ENCODE data around the gene BTNL8. TPM values are rescaled to one million over a fixed set of nuclear protein-coding genes. Genes with fewer than 3 reads are reported as not detected.

The BTNL8 gene
- total RNA-seq, 1 donor from 2014 or later: not detected

DNA sequence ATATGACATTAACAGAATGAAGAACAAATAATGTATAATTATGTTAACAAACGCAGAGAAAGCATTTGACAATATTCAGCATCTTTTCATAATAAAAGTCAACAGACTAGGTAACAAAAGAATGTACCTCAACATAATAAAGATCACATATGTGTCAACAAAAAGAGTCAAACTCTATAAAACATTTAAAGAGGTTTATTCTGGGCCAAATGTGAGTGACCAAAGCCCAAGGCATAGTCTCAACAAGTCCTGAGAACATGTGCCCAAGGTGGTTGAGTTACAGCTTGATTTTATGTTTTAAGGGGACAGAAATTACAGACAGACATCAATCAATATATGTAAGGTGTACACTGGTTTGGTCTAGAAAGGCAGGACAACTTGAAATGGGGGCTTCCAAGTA, 19.4 kb downstream of the BTNL8 start:
- Histone ChIP-seq H3K79me2 (ENCODE audit: insufficient read depth, low read length) (no peaks in the 10 kb centered on the region), H4K20me1 (ENCODE audit: insufficient read depth, low read length) (no peaks in the 10 kb centered on the region), H3K9ac (ENCODE audit: low read length) (no peak overlapping the region), H3K27me3 (ENCODE audit: insufficient read depth, low read length) (no peaks in the 10 kb centered on the region), H3K4me1 (ENCODE audit: insufficient read depth, low read length) (no peaks in the 10 kb centered on the region), H3K4me3 (ENCODE audit: insufficient read depth, low read depth, low read length) (no peak overlapping the region), H3K27ac (ENCODE audit: low read depth, low read length) (no peak overlapping the region), H2AFZ (ENCODE audit: low read depth, low read length) (no peak overlapping the region), H3K36me3 (ENCODE audit: insufficient read depth, low read length) (no peaks in the 10 kb centered on the region), H3K9me3 (ENCODE audit: insufficient read depth, low read depth, low read length) (peaks cover 10% of the 10 kb centered on the region), H3K4me2 (ENCODE audit: low read length) (no peak overlapping the region)
- Mint-ChIP-seq H3K27ac (ENCODE audit: unreplicated experiment) (no peak overlapping the region), H3K4me1 (ENCODE audit: low read depth, unreplicated experiment) (no peaks in the 10 kb centered on the region), H3K36me3 (ENCODE audit: low read depth, unreplicated experiment) (no peaks in the 10 kb centered on the region), H3K9me3 (ENCODE audit: unreplicated experiment) (peaks cover 6% of the 10 kb centered on the region), H3K4me3 (ENCODE audit: unreplicated experiment) (no peak overlapping the region), H3K27me3 (ENCODE audit: low read depth, unreplicated experiment) (no peaks in the 10 kb centered on the region)
- FAIRE-seq (no peak), DNase-seq (ENCODE audit: low read depth) (no peak)
- TF ChIP-seq CTCF (IDR thresholded peaks at IDR 0.05; ENCODE audit: insufficient read depth, low read depth, low read length) (no peak), EZH2 (IDR thresholded peaks at IDR 0.05; ENCODE audit: insufficient read depth, low read length) (no peak)

- no peaks in the 10 kb centered on the region for H3K36me3 ChIP-seq (ENCODE audit: insufficient read depth, low read length)
- H3K4me2 ChIP-seq (ENCODE audit: low read length): no peak overlapping the region
- H4K20me1 ChIP-seq (ENCODE audit: insufficient read depth, low read length): no peaks in the 10 kb centered on the region
- H3K9ac ChIP-seq (ENCODE audit: low read length): no peak overlapping the region
- H3K27me3 Mint-ChIP-seq (ENCODE audit: low read depth, unreplicated experiment): no peaks in the 10 kb centered on the region
- FAIRE-seq (no peak), DNase-seq (ENCODE audit: low read depth) (no peak)
- H3K4me1 ChIP-seq (ENCODE audit: insufficient read depth, low read length): no peaks in the 10 kb centered on the region
- TF ChIP-seq CTCF (IDR thresholded peaks at IDR 0.05; ENCODE audit: insufficient read depth, low read depth, low read length) (no peak), EZH2 (IDR thresholded peaks at IDR 0.05; ENCODE audit: insufficient read depth, low read length) (no peak)
- no peak overlapping the region for H3K27ac ChIP-seq (ENCODE audit: low read depth, low read length)
- H3K27ac Mint-ChIP-seq (ENCODE audit: unreplicated experiment): no peak overlapping the region
- H3K4me1 Mint-ChIP-seq (ENCODE audit: low read depth, unreplicated experiment): no peaks in the 10 kb centered on the region
- H3K9me3 ChIP-seq (ENCODE audit: insufficient read depth, low read depth, low read length): peaks cover 4% of the 10 kb centered on the region
- H3K36me3 Mint-ChIP-seq (ENCODE audit: low read depth, unreplicated experiment): no peaks in the 10 kb centered on the region
- no peak overlapping the region for H3K4me3 Mint-ChIP-seq (ENCODE audit: unreplicated experiment)
- H3K9me3 Mint-ChIP-seq (ENCODE audit: unreplicated experiment): peaks cover 13% of the 10 kb centered on the region
- no peaks in the 10 kb centered on the region for H3K27me3 ChIP-seq (ENCODE audit: insufficient read depth, low read length)
- no peak overlapping the region for H2AFZ ChIP-seq (ENCODE audit: low read depth, low read length)
- H3K4me3 ChIP-seq (ENCODE audit: insufficient read depth, low read depth, low read length): no peak overlapping the region
- H3K79me2 ChIP-seq (ENCODE audit: insufficient read depth, low read length): no peaks in the 10 kb centered on the region
These were observed 21.8 kb downstream of the BTNL8 start for GRCh38 chr5:180920710-180921109.

DNA sequence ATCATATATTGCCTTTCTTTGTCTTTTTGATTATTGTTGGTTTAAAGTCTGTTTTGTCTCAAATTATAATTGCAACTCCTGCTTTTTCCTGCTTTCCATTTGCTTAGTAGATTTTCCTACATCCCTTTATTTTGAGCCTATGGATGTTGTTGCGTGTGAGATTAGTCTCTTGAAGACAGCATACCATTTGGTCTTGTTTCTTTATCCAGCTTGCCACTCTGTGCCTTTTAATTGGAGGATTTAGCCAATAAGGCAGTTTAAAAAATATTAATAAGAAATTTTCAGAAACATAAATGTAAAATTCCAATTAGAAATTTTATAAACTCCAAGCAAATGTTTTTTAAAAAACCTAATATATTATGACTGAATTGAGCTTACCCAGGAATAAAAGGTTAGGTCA, 24.0 kb downstream of the BTNL8 start:
- Mint-ChIP-seq H3K4me3 (ENCODE audit: unreplicated experiment) (no peak overlapping the region), H3K27ac (ENCODE audit: unreplicated experiment) (no peak overlapping the region), H3K36me3 (ENCODE audit: low read depth, unreplicated experiment) (no peaks in the 10 kb centered on the region), H3K4me1 (ENCODE audit: low read depth, unreplicated experiment) (no peaks in the 10 kb centered on the region), H3K27me3 (ENCODE audit: low read depth, unreplicated experiment) (peaks cover under 1% of the 10 kb centered on the region), H3K9me3 (ENCODE audit: unreplicated experiment) (peaks cover 23% of the 10 kb centered on the region)
- DNase-seq (ENCODE audit: low read depth): no peak
- H4K20me1 ChIP-seq (ENCODE audit: insufficient read depth, low read length): no peaks in the 10 kb centered on the region
- H3K4me1 ChIP-seq (ENCODE audit: insufficient read depth, low read length): no peaks in the 10 kb centered on the region
- no peak overlapping the region for H3K4me2 ChIP-seq (ENCODE audit: low read length)
- TF ChIP-seq CTCF (IDR thresholded peaks at IDR 0.05; ENCODE audit: insufficient read depth, low read depth, low read length): no peak
- no peak for TF ChIP-seq EZH2 (IDR thresholded peaks at IDR 0.05; ENCODE audit: insufficient read depth, low read length)
- H3K27ac ChIP-seq (ENCODE audit: low read depth, low read length): no peak overlapping the region
- no peaks in the 10 kb centered on the region for H3K79me2 ChIP-seq (ENCODE audit: insufficient read depth, low read length)
- no peak for FAIRE-seq
- no peaks in the 10 kb centered on the region for H3K9me3 ChIP-seq (ENCODE audit: insufficient read depth, low read depth, low read length)
- H3K27me3 ChIP-seq (ENCODE audit: insufficient read depth, low read length): no peaks in the 10 kb centered on the region
- no peak overlapping the region for H2AFZ ChIP-seq (ENCODE audit: low read depth, low read length)
- H3K36me3 ChIP-seq (ENCODE audit: insufficient read depth, low read length): no peaks in the 10 kb centered on the region
- no peak overlapping the region for H3K9ac ChIP-seq (ENCODE audit: low read length)
- no peak overlapping the region for H3K4me3 ChIP-seq (ENCODE audit: insufficient read depth, low read depth, low read length)
